GM21529 (cell line): ENCODE measurements around the gene SPACA5.
"Not testable (repeated sequence)": the region's sequence is repeated elsewhere in the genome, so short reads cannot be mapped to it uniquely, and the experiment has no call there.

ENCODE experiments used
- ATAC-seq: cut with Tn5 transposase; IDR thresholded peaks from one replicate; pipeline ENCODE4 v1.9.1; 2021; ENCODE audit not compliant: unreplicated experiment

Gene SPACA5

DNA sequence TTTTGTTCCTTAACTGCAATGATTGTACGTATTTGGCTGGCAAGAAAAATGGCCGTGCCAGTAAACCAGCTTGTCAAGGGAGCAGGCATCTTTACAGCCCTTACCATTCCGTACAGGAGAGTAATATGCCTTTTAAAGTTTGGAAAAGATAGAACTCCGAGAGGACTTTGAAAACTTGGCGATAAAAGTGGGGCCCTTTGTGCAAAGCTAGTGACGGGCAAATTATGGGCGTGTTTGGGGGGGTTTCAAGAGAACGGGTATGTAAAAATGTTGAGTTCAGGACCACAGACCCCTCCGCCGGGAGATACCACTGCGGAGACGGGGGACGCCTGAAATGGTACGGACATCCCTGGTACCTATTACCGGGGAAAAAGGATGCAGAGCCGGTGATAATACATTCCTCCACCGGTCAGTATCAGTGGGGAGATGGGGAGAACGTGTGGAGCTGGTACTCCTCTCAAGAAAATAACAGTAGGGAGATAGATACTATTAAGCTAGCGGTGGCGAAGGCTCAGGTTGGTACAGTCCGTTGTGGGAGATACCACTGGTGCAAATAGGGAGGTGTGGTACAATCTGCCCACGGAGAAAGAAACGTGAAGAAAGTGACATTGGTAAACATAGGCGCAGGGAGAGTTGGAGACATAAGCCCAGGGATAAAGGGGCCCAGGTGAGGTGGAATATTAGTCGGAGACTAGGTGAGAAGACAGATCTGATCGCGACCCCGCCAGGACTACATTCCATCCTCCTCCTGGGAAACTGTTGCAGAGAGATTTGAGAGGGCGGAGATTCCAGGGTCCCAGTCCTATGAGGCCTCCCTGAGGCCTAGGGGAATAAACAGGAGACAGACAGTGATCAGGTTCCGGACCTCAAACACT is 14.5 kb downstream of the SPACA5 start:
- ATAC-seq: peak; percentile 66

DNA sequence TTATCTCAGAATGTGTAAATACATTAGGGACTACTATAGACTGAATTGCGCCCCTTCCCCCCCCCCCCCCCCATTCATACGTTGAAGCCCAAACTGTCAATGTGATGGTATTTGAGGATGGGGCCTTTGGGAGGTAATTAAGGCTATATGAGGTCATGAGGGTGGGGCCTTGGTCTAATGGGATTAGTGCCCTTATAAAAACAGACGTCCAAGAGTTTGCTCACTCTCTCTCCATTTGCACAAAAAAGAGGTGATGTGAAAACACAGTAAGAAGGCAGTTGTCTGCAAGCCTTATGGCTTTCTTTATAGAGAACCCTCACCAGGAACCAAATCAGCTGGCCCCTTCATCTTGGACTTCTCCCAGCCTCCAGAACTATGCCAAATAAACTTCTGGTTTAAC is 15.3 kb downstream of the SPACA5 start:
- ATAC-seq: no peak

DNA sequence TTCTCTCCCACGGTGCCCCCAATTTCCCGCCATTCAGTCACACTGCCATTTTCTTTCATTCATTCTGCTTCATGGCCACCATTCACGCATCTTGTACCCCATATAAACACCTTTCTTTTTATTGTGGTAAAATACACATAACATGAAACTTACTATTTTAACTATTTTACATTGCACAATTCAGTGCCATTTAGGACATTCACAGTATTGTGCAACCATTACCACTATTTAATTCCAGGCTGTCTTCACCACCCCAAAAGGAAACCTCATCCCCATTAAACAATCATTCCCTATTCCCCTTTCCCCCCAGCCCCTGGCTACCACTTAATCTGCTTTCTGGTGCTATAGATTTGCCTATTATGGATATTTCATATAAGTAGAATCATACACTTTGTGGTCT is 15.9 kb downstream of the SPACA5 start:
- no peak for ATAC-seq

DNA sequence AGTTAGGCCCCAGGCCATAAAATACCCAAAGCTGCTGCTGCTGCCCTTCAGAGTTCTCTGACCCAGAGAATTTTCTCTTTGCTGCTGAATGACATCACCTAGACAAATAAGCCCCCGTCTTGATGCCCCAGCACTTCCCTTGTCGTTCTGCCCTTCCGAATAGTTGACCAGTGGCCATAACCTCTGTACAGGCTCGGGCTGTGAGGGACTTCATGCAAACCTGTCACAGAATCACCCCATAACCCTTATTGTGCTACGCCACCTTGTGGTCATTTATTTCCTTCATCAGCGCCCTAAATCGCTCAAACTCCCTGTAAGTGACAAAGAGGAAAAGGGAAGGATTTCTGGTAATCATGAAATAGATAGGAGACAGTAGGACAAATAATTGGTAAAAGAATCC is 18.8 kb downstream of the SPACA5 start:
- no peak for ATAC-seq

DNA sequence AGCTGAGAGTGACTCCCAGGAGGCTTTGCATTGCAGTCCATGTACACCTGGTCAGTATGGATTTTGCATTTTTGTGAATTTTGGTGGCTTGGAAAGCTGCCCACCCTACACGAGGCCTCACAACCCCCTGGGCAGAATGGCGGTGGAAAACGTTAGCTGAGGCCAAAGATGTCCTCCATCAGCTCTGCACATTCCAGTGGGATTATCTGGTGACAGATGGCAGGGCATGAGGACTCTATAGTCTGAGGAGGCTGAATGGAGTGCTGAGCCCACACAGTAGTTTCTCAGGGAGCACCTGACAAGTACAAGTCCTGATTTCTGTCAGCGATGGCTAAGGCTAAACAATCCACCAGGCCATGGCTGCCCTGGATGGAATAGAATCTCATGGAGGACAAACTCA is 20.8 kb downstream of the SPACA5 start:
- not testable (repeated sequence) for ATAC-seq

DNA sequence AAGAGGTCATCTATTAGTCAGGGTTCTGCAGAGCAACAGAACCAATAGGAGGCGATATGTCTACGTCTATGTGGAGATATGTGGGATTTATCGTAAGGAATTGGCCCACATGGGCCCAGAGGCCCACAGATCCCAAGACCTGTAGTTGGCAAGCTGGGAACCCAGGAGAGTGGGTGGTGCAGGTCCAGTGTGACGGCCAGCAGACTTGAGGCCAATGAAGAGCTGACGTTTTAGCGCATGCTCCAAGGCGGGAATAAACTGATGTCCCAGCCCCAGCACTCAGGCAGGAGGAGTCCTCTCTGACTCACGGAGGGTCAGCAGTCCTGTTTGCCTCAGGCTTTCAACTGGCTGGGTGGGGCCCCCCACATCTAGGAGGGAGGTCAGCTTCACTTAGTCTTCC is 21.3 kb downstream of the SPACA5 start:
- no peak for ATAC-seq

DNA sequence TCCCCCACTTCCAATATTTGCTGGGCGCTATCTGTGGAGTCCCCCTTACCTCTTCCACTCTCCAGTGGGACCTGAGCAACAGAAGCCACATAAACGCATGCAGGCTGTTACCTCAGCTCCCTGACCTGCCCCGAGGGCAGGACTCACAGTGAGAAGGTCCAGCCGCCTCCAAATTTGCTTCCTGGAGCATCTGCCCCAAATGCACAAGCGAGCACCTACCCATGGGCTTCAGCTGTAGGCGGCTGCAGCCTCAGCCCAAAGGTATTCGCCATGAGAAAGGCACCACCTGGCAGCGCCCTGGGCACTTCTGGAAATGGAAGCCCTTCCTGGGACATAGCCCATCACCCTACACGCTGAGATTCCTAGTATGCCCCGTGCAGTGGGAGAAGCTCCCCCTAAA is 23.4 kb downstream of the SPACA5 start:
- ATAC-seq: no peak

DNA sequence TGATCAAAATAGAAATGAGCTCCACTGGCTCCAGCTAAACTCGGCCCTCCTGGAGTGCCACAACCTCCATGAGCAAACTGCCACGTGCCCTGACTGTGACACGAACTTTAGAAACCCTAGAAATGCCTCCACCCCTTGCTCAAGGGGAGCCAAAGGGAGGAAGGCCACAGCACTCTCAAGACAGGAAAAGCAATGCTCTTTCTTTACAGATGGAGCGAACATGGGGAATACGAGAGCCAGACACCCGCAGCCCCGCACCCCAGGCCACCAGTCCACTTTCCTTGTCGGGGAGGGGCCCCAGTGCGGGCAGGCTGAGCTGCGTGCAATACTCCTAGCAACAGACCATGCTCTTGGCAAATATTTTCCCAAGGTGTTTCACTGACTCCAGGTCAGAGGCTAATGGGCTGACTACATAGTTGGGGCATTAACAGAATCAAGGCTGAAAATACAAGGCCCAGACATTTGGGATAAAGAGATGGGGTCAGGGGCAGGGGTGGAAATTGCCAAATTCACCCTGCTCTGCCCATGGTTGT is 23.9 kb downstream of the SPACA5 start:
- ATAC-seq: not testable (repeated sequence)

DNA sequence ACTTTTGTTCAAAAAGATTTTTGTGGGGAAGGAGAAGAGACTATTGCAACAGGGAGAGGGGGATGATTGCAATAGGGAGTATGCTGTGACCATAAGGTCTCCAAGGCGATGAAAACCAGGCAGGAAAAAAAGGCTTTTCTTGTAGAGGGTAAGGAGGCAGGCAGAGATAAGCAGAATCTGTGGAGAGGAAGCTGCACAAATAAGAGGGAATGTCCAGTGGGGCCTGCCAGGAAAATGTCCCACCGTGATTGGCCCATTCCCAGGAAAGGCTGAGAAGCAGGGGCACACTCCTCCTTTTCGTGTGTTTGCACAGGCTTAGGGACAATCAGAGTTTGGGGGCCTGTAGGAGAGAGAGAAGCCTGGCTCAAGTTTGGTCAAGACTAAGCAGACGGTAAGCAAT is 29.1 kb downstream of the SPACA5 start:
- no peak for ATAC-seq

DNA sequence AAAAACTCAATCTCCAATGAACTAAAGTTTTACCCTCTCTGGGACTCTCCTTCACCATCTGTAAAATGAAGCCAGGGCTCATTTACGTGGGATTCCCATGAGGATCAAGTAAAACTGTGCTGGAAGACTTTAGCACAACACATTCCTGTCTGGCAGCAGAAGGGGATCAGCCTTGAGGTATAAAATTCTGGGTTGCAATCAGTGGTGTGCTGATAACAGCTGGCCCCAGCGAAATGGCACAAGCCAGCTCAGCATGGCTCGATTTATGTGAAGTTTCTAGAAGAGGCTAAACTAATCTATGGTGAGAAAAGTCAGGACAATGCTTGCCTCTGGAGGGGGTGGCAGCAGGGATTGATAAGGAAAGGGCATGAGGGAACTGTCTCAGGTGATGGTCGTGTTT is 36.3 kb downstream of the SPACA5 start:
- no peak for ATAC-seq

DNA sequence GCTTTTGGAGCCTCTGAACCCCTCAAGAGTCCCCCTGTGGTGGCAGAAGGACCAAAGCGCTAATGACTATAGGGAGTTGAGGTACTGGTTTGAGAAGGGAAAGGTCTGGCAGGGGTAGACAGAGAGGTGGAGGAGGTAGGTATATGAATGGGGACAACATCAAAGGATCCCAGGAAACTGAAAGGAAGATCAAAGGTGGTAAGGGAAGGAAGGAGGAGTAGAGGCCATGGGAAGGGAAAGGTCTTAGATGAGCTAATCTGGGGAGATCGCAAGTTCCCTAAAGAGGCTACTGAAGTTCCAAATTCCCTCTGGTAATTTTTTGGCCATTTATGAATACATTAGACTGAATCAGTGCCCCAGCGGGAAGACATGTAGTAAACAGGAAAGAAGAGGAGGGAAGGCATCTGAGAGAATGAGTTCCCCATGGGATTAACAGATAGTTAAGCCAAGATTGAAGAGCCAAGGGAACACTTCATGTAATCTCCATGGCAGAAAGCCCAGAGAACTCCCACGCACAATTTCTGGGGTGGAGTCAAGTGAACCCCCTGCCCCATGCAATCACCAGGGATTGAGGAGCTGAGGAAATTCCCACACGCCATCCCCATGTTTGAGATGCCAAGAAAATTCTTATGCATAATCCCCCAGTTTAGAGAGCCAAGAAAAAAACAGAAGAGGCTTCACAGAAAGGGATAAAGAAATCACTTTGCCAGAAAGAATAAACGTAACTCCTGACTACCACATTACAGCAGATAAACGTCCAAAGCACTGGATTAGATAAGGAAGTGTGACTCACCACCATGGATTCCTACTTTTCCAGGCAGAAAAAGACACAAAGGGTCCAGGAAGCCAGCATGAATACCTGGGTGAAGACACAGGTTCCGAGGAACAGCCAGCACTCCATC is 38.9 kb downstream of the SPACA5 start:
- no peak for ATAC-seq

DNA sequence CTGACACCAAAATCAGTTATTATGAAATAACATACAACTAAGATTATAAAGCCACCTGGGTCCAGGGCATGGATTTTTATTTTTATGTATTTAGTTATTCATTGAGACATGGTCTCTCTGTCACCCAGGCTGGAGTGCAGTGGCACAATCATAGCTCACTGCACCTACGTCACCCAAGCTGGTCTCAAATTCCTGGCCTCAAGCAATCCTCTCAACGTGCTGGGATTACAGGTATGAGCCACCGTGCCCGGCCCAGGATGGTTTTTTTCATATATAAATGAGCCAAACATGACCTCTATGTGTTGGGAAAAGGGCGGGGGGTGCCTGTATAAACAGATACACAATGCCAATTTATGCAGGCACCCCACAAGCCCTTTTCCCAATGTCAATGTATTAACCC is 40.1 kb downstream of the SPACA5 start:
- ATAC-seq: no peak

DNA sequence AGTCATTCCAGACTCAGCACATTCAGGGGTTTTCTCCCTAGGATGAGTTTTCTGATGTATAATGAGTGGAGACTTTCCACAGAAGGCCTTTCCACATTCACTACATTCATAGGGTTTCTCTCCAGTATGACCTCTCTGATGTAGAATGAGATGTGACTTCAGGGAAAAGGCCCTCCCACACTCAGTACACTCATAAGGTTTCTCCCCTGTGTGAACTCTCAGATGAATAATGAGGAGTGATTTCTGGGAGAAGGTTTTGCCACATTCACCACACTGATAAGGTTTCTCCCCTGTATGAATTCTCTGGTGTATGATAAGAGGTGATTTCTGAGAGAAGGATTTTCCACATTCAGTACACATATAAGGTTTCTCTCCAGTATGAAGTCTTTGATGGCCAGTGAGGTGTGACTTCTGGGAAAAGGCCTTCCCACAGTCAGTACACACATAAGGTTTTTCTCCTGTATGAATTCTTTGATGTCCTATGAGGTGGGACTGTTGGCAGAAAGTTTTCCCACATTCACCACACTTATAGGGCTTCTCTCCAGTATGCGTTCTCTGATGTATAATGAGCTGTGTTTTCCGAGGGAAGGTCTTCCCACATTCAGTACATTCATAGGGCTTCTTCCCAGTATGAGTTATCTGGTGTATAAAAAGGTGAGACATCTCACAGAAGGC is 52.0 kb downstream of the SPACA5 start:
- no peak for ATAC-seq

DNA sequence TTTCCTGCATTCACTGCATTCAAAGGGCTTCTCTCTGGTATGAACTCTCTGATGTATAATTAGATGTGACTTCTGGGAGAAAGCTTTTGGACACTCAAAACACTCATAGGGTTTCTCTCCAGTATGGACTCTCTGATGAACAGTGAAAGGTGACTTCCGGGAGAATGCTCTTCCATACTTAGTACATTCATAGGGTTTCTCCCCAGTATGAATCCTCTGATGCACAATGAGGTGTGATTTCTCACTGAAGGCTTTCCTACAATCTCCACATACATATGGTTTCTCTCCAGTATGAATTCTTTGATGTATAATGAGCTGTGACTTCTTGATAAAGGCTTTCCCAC is 52.5 kb downstream of the SPACA5 start:
- ATAC-seq: no peak
